Measurements from ENCODE around the gene HABP4.

Gene HABP4

GRCh38 chr9:96436063-96436455 is 13.9 kb upstream of the HABP4 start:
- DNase-seq: no peak

GRCh38 chr9:96436456-96437126 is 13.4 kb upstream of the HABP4 start:
- DNase-seq: no peak

- DNase-seq: no peak
Measured at GRCh38 chr9:96437454-96437853, 12.5 kb upstream of the HABP4 start.

GRCh38 chr9:96440671-96441199 is 9.2 kb upstream of the HABP4 start:
- DNase-seq: no peak

- no peak for DNase-seq
Measured at GRCh38 chr9:96441798-96442445, 8.0 kb upstream of the HABP4 start.

GRCh38 chr9:96442491-96442890 is 7.5 kb upstream of the HABP4 start:
- DNase-seq: no peak

GRCh38 chr9:96447406-96447805 is 2.6 kb upstream of the HABP4 start:
- DNase-seq: no peak

GRCh38 chr9:96448546-96449170 is 1.3 kb upstream of the HABP4 start:
- no peak for DNase-seq

GRCh38 chr9:96449523-96449844 is 485 bp upstream of the HABP4 start:
- DNase-seq: no peak

GRCh38 chr9:96450613-96451528 is 902 bp downstream of the HABP4 start:
- peak; percentile 45 to 47 for DNase-seq

GRCh38 chr9:96453625-96454024 is 3.7 kb downstream of the HABP4 start:
- no peak for DNase-seq

GRCh38 chr9:96457266-96457665 is 7.3 kb downstream of the HABP4 start:
- DNase-seq: no peak

- DNase-seq: no peak
Measured at GRCh38 chr9:96458226-96458625, 8.3 kb downstream of the HABP4 start.

GRCh38 chr9:96459268-96460007 is 9.5 kb downstream of the HABP4 start:
- no peak for DNase-seq

GRCh38 chr9:96460470-96460869 is 10.5 kb downstream of the HABP4 start:
- DNase-seq: no peak

- DNase-seq: no peak
Measured at GRCh38 chr9:96460882-96461281, 10.9 kb downstream of the HABP4 start.

GRCh38 chr9:96461336-96461735 is 11.4 kb downstream of the HABP4 start:
- no peak for DNase-seq

GRCh38 chr9:96462541-96462940 is 12.6 kb downstream of the HABP4 start:
- DNase-seq: no peak

GRCh38 chr9:96464426-96464825 is 14.5 kb downstream of the HABP4 start:
- DNase-seq: no peak

- DNase-seq: no peak
Measured at GRCh38 chr9:96467784-96468183, 17.8 kb downstream of the HABP4 start.

- DNase-seq: no peak
Measured at GRCh38 chr9:96476013-96476412, 26.0 kb downstream of the HABP4 start.

GRCh38 chr9:96476591-96476990 is 26.6 kb downstream of the HABP4 start:
- DNase-seq: no peak
